Muscle layer of colon (tissue), 2 donors: Measurements from ENCODE around the gene B3GNT9.

Experiments used
- H3K27ac ChIP-seq: one replicate; pipeline ENCODE4 v1.7.0; 2013; ENCODE audit warnings: low read depth, mild to moderate bottlenecking, low read length, moderate library complexity
- H3K27me3 ChIP-seq, 2 donors: one replicate each; pipeline ENCODE4 v1.7.0; 2013; ENCODE audit warnings: low read length in 2 of 2, mild to moderate bottlenecking in 2 of 2; ENCODE audit not compliant: insufficient read depth in 2 of 2, control insufficient read depth in 1 of 2
- H3K36me3 ChIP-seq: one replicate; pipeline ENCODE4 v1.7.0; 2013; ENCODE audit warnings: mild to moderate bottlenecking, low read length; ENCODE audit not compliant: insufficient read depth
- H3K4me1 ChIP-seq: one replicate; pipeline ENCODE4 v1.7.0; 2013; ENCODE audit warnings: mild to moderate bottlenecking, low read length; ENCODE audit not compliant: insufficient read depth
- H3K4me3 ChIP-seq, 2 donors: one replicate each; pipeline ENCODE4 v1.7.0; 2013; ENCODE audit warnings: low read length in 2 of 2, low read depth in 1 of 2, mild to moderate bottlenecking in 1 of 2, moderate library complexity in 1 of 2
- H3K9ac ChIP-seq: one replicate; pipeline ENCODE4 v1.7.0; 2013; ENCODE audit warnings: low read length
- H3K9me3 ChIP-seq: one replicate; pipeline ENCODE4 v1.7.0; 2013; ENCODE audit warnings: mild to moderate bottlenecking, low read length
- donor health status: abdominal sarcoma.
- donor health status: Adenocarcinoma of cecum.

Gene B3GNT9

GRCh38 chr16:67115639-67116038 lies 35.2 kb downstream of the B3GNT9 start:
- Histone ChIP-seq H3K36me3 (peaks cover 17% of the 10 kb centered on the region), H3K4me1 (peaks cover 8% of the 10 kb centered on the region), H3K27me3 (no peaks in the 10 kb centered on the region), H3K4me3 (no peak overlapping the region), H3K9ac (no peak overlapping the region), H3K27ac (no peak overlapping the region), H3K9me3 (no peaks in the 10 kb centered on the region)

- Histone ChIP-seq H3K27me3 (no peaks in the 10 kb centered on the region), H3K9ac (no peak overlapping the region), H3K27ac (no peak overlapping the region), H3K36me3 (peaks cover 9% of the 10 kb centered on the region), H3K4me1 (peaks cover 12% of the 10 kb centered on the region), H3K9me3 (no peaks in the 10 kb centered on the region), H3K4me3 (no peak overlapping the region)
Observed at GRCh38 chr16:67114793-67115192, 36.0 kb downstream of the B3GNT9 start.

GRCh38 chr16:67112591-67113399 lies 38.0 kb downstream of the B3GNT9 start:
- Histone ChIP-seq H3K36me3 (peaks cover 6% of the 10 kb centered on the region), H3K27ac (no peak overlapping the region), H3K9ac (no peak overlapping the region), H3K4me3 (no peak overlapping the region), H3K4me1 (peaks cover 12% of the 10 kb centered on the region), H3K27me3 (no peaks in the 10 kb centered on the region), H3K9me3 (no peaks in the 10 kb centered on the region)

GRCh38 chr16:67111951-67112444 lies 38.8 kb downstream of the B3GNT9 start:
- no peaks in the 10 kb centered on the region for H3K27me3 ChIP-seq
- no peaks in the 10 kb centered on the region for H3K9me3 ChIP-seq
- H3K27ac ChIP-seq = no peak overlapping the region
- no peak overlapping the region for H3K4me3 ChIP-seq
- H3K9ac ChIP-seq = no peak overlapping the region
- H3K4me1 ChIP-seq = peaks cover 12% of the 10 kb centered on the region
- H3K36me3 ChIP-seq = peaks cover 6% of the 10 kb centered on the region

GRCh38 chr16:67109407-67110135 lies 41.2 kb downstream of the B3GNT9 start, which contains the start of gene PHAF1:
PHAF1 (plus strand) TSS chr16:67109941; CDS start chr16:67110176, 235 bp downstream.
- peaks cover 12% of the 10 kb centered on the region for H3K4me1 ChIP-seq
- no peaks in the 10 kb centered on the region for H3K9me3 ChIP-seq
- peak within 1 kb of the TSS; percentile 75 for H3K9ac ChIP-seq
- peak within 1 kb of the TSS; percentile 83 for H3K27ac ChIP-seq
- peak within 1 kb of the TSS; percentile 79 to 99 for H3K4me3 ChIP-seq
- no peaks in the 10 kb centered on the region for H3K27me3 ChIP-seq
- no peaks in the 10 kb centered on the region for H3K36me3 ChIP-seq

GRCh38 chr16:67108931-67109406 lies 41.8 kb downstream of the B3GNT9 start:
- Histone ChIP-seq H3K27me3 (no peaks in the 10 kb centered on the region), H3K4me1 (peaks cover 12% of the 10 kb centered on the region), H3K27ac (peak overlapping the region; percentile 83), H3K4me3 (peak overlapping the region; percentile 56 to 99), H3K36me3 (no peaks in the 10 kb centered on the region), H3K9me3 (no peaks in the 10 kb centered on the region), H3K9ac (peak overlapping the region; percentile 62)

GRCh38 chr16:67108489-67108888 lies 42.3 kb downstream of the B3GNT9 start:
- Histone ChIP-seq H3K4me3 (no peak overlapping the region), H3K4me1 (peaks cover 12% of the 10 kb centered on the region), H3K36me3 (no peaks in the 10 kb centered on the region), H3K9ac (no peak overlapping the region), H3K27ac (no peak overlapping the region), H3K27me3 (no peaks in the 10 kb centered on the region), H3K9me3 (no peaks in the 10 kb centered on the region)

GRCh38 chr16:67105881-67106280 lies 44.9 kb downstream of the B3GNT9 start:
- Histone ChIP-seq H3K4me1 (peaks cover 6% of the 10 kb centered on the region), H3K27me3 (no peaks in the 10 kb centered on the region), H3K9me3 (no peaks in the 10 kb centered on the region), H3K4me3 (no peak overlapping the region), H3K27ac (no peak overlapping the region), H3K9ac (no peak overlapping the region), H3K36me3 (no peaks in the 10 kb centered on the region)

- H3K9ac ChIP-seq = no peak overlapping the region
- H3K36me3 ChIP-seq = no peaks in the 10 kb centered on the region
- no peak overlapping the region for H3K27ac ChIP-seq
- H3K27me3 ChIP-seq = no peaks in the 10 kb centered on the region
- H3K4me1 ChIP-seq = no peaks in the 10 kb centered on the region
- no peak overlapping the region for H3K4me3 ChIP-seq
- H3K9me3 ChIP-seq = no peaks in the 10 kb centered on the region
Observed at GRCh38 chr16:67105246-67105645, 45.6 kb downstream of the B3GNT9 start.

GRCh38 chr16:67104845-67105244 lies 46.0 kb downstream of the B3GNT9 start:
- no peak overlapping the region for H3K27ac ChIP-seq
- no peaks in the 10 kb centered on the region for H3K36me3 ChIP-seq
- no peak overlapping the region for H3K9ac ChIP-seq

GRCh38 chr16:67104061-67104460 lies 46.7 kb downstream of the B3GNT9 start:
- Histone ChIP-seq H3K27ac (no peak overlapping the region), H3K4me3 (no peak overlapping the region), H3K9ac (no peak overlapping the region), H3K27me3 (no peaks in the 10 kb centered on the region), H3K36me3 (peaks cover 5% of the 10 kb centered on the region), H3K4me1 (no peaks in the 10 kb centered on the region), H3K9me3 (no peaks in the 10 kb centered on the region)

More at GRCh38 chr16:67104845-67105244, 46.0 kb downstream of the B3GNT9 start:
- Histone ChIP-seq H3K4me1 (no peaks in the 10 kb centered on the region), H3K4me3 (no peak overlapping the region), H3K27me3 (no peaks in the 10 kb centered on the region), H3K9me3 (no peaks in the 10 kb centered on the region)
